T-helper 1 cell (primary cell): ENCODE results near the gene UTP4.
A peak's percentile ranks its signal among the peaks of the same experiment; 100 is the strongest.

Experiments
- DNase-seq, 5 donors: peaks; one replicate each; pipeline ENCODE4 v3.0.0-alpha.2; 2012 to 2020
- total RNA-seq, 4 donors: gene quantifications; one replicate each; lab custom pipeline; 2026; lab: John Stamatoyannopoulos, UW

The UTP4 gene
- 14.5 to 24.9 (median 21.7) reads per million in 4 donors for total RNA-seq

GRCh38 chr16:69132424-69133252, at the start of gene UTP4, which contains the start of gene CHTF8:
UTP4 (plus strand) TSS chr16:69132649; CDS start chr16:69133460, 811 bp downstream.
CHTF8 (minus strand) TSS chr16:69132588; CDS start chr16:69121458, 11,130 bp downstream.
- peak; percentile 72 to 88 (median 81) for DNase-seq

- no peak for DNase-seq
Observed at GRCh38 chr16:69083306-69083941, 49.0 kb upstream of the UTP4 start.

- DNase-seq: no peak
Observed at GRCh38 chr16:69084289-69084688, 48.2 kb upstream of the UTP4 start.

- no peak for DNase-seq
Observed at GRCh38 chr16:69085032-69085695, 47.3 kb upstream of the UTP4 start.

GRCh38 chr16:69087161-69087581, 45.3 kb upstream of the UTP4 start:
- DNase-seq: no peak

- DNase-seq: no peak
Observed at GRCh38 chr16:69088684-69089083, 43.8 kb upstream of the UTP4 start.

GRCh38 chr16:69089091-69089910, 43.1 kb upstream of the UTP4 start:
- DNase-seq: peak in 1 of 5 donors; percentile 60

- no peak for DNase-seq
Observed at GRCh38 chr16:69093974-69094373, 38.5 kb upstream of the UTP4 start.

GRCh38 chr16:69094501-69094900, 37.9 kb upstream of the UTP4 start:
- DNase-seq: no peak

- DNase-seq: no peak
Observed at GRCh38 chr16:69095193-69095592, 37.3 kb upstream of the UTP4 start.

GRCh38 chr16:69100071-69100691, 32.3 kb upstream of the UTP4 start:
- no peak for DNase-seq

GRCh38 chr16:69105501-69106361, 26.7 kb upstream of the UTP4 start, which contains the start of gene HAS3:
HAS3 (plus strand) TSS chr16:69105653; CDS start chr16:69109396, 3,743 bp downstream.
- DNase-seq: peak in 1 of 5 donors; percentile 33

- DNase-seq: no peak
Observed at GRCh38 chr16:69106491-69107315, 25.7 kb upstream of the UTP4 start.

GRCh38 chr16:69107316-69107962, 25.0 kb upstream of the UTP4 start:
- DNase-seq: no peak

GRCh38 chr16:69108064-69108904, 24.2 kb upstream of the UTP4 start:
- DNase-seq: no peak

GRCh38 chr16:69108905-69109252, 23.6 kb upstream of the UTP4 start:
- no peak for DNase-seq

- DNase-seq: no peak
Observed at GRCh38 chr16:69109486-69110270, 22.8 kb upstream of the UTP4 start.

GRCh38 chr16:69110406-69110805, 22.0 kb upstream of the UTP4 start:
- no peak for DNase-seq
